ENCODE measurements around the gene SUB1.
A peak's percentile ranks its signal among the peaks of the same experiment; 100 is the strongest.
"Not testable (repeated sequence)": the region's sequence is repeated elsewhere in the genome, so short reads cannot be mapped to it uniquely, and the experiment has no call there.

Gene SUB1

GRCh38 chr5:32542216-32543059 is 42.9 kb upstream of the SUB1 start:
- Histone ChIP-seq H3K4me3 (ENCODE audit: low read depth, low read length) (no peak overlapping the region), H3K36me3 (replicated peaks) (no peaks in the 10 kb centered on the region), H3K27me3 (replicated peaks) (no peaks in the 10 kb centered on the region), H3K27ac (peak overlapping the region; percentile 12)
- TF ChIP-seq, protein P1, sequence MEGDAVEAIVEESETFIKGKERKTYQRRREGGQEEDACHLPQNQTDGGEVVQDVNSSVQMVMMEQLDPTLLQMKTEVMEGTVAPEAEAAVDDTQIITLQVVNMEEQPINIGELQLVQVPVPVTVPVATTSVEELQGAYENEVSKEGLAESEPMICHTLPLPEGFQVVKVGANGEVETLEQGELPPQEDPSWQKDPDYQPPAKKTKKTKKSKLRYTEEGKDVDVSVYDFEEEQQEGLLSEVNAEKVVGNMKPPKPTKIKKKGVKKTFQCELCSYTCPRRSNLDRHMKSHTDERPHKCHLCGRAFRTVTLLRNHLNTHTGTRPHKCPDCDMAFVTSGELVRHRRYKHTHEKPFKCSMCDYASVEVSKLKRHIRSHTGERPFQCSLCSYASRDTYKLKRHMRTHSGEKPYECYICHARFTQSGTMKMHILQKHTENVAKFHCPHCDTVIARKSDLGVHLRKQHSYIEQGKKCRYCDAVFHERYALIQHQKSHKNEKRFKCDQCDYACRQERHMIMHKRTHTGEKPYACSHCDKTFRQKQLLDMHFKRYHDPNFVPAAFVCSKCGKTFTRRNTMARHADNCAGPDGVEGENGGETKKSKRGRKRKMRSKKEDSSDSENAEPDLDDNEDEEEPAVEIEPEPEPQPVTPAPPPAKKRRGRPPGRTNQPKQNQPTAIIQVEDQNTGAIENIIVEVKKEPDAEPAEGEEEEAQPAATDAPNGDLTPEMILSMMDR (IDR thresholded peaks at IDR 0.05; ENCODE audit: low read depth, low read length, missing control alignments), result no peak
- in situ Hi-C loops (cut with HindIII; ENCODE audit: low pct_ligation_motif_present, low sequenced_read_pairs), result no loop called here
- peak; percentile 25 for DNase-seq

DNA sequence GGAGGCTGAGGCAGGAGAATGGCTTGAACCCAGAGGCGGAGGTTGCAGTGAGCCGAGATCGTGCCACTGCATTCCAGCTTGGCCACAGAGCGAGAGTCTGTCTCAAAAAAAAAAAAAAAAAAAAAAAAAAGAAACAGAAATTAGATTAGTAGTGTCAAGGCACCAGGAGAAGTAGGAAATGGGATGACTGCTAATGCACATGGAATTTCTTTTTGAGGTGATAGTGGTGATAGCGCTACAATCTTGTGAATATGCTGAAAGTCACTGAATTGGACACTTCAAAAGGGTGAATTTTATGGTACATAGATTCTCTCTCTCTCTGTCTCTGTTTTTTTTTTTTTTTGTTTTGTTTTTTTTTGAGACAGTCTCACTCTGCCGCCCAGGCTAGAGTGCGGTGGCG is 42.1 kb upstream of the SUB1 start:
- no peaks in the 10 kb centered on the region for H3K36me3 ChIP-seq (replicated peaks)
- H3K27ac ChIP-seq, result no peak overlapping the region
- H3K27me3 ChIP-seq (replicated peaks), result no peaks in the 10 kb centered on the region
- H3K4me3 ChIP-seq (ENCODE audit: low read depth, low read length), result no peak overlapping the region
- in situ Hi-C loops (cut with HindIII; ENCODE audit: low pct_ligation_motif_present, low sequenced_read_pairs), result no loop called here
- peak; percentile 37 for DNase-seq
- TF ChIP-seq, protein P1 (IDR thresholded peaks at IDR 0.05; ENCODE audit: low read depth, low read length, missing control alignments), result no peak

GRCh38 chr5:32545102-32545800 is 40.1 kb upstream of the SUB1 start:
- DNase-seq, result no peak
- in situ Hi-C loops (cut with HindIII; ENCODE audit: low pct_ligation_motif_present, low sequenced_read_pairs), result no loop called here
- Histone ChIP-seq H3K27ac (no peak overlapping the region), H3K4me3 (ENCODE audit: low read depth, low read length) (no peak overlapping the region), H3K36me3 (replicated peaks) (no peaks in the 10 kb centered on the region), H3K27me3 (replicated peaks) (no peaks in the 10 kb centered on the region)
- TF ChIP-seq, protein P1 (IDR thresholded peaks at IDR 0.05; ENCODE audit: low read depth, low read length, missing control alignments), result no peak

GRCh38 chr5:32551194-32551593 is 34.2 kb upstream of the SUB1 start:
- no peak overlapping the region for H3K27ac ChIP-seq
- TF ChIP-seq, protein P1 (IDR thresholded peaks at IDR 0.05; ENCODE audit: low read depth, low read length, missing control alignments), result no peak
- DNase-seq, result no peak
- no peaks in the 10 kb centered on the region for H3K36me3 ChIP-seq (replicated peaks)
- in situ Hi-C loops (cut with HindIII; ENCODE audit: low pct_ligation_motif_present, low sequenced_read_pairs), result no loop called here
- no peaks in the 10 kb centered on the region for H3K27me3 ChIP-seq (replicated peaks)
- H3K4me3 ChIP-seq (ENCODE audit: low read depth, low read length), result no peak overlapping the region

DNA sequence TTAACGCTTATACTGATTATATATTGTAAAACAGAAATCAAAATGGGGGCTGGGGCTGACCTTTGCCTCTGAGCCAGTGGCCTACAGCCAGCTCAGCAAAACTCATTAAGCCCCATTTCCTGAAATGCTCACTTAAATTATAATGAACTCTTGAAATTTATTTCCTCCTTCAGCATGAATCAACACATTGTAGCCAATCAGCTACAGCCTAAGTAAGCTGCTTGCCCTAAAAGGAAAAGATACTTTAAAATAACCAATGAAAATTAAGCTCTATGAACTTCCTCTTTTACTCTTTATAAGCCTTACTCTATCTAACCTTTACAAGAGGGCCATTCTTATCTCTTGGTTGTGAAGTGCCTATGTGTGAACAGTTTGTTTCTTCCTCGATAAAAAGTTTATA is 33.5 kb upstream of the SUB1 start:
- H3K36me3 ChIP-seq (replicated peaks), result no peaks in the 10 kb centered on the region
- in situ Hi-C loops (cut with HindIII; ENCODE audit: low pct_ligation_motif_present, low sequenced_read_pairs), result no loop called here

GRCh38 chr5:32552491-32552890 is 32.9 kb upstream of the SUB1 start:
- in situ Hi-C loops (cut with HindIII; ENCODE audit: low pct_ligation_motif_present, low sequenced_read_pairs); H3K36me3 ChIP-seq (replicated peaks); DNase-seq; H3K27ac ChIP-seq; H3K4me3 ChIP-seq (ENCODE audit: low read depth, low read length); H3K27me3 ChIP-seq (replicated peaks): not testable (repeated sequence)

More for the DNA sequence above, 33.5 kb upstream of the SUB1 start:
- DNase-seq, result no peak
- no peak overlapping the region for H3K4me3 ChIP-seq (ENCODE audit: low read depth, low read length)
- no peaks in the 10 kb centered on the region for H3K27me3 ChIP-seq (replicated peaks)
- H3K27ac ChIP-seq, result no peak overlapping the region
- TF ChIP-seq, protein P1 (IDR thresholded peaks at IDR 0.05; ENCODE audit: low read depth, low read length, missing control alignments), result no peak

Data from brain microvascular endothelial cell (primary cell).